Amniotic stem cell (primary cell): ENCODE measurements around the gene PREX1.

Source experiments
- DNase-seq: peaks from one replicate; lab custom pipeline; 2025; lab: John Stamatoyannopoulos, UW

PREX1 gene

DNA sequence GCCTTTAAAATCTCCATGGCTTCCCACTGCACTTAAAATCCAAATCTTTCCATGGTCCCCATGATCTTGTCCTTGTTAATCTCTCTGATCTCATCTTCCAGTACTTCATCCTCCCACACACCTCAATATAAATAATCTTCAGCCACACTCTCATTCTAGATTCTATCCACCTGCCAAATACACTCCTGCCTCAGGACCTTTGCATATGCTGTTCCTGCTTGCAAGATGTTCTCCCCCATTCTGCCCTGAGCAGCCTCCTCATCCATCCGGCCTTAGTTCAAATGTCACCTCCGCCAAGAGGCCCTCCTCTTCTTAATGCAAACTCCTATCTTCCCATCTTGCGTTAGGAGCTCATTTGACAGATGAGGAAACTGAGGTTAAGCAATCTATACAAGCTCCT is 77.4 kb downstream of the PREX1 start:
- DNase-seq: no peak

DNA sequence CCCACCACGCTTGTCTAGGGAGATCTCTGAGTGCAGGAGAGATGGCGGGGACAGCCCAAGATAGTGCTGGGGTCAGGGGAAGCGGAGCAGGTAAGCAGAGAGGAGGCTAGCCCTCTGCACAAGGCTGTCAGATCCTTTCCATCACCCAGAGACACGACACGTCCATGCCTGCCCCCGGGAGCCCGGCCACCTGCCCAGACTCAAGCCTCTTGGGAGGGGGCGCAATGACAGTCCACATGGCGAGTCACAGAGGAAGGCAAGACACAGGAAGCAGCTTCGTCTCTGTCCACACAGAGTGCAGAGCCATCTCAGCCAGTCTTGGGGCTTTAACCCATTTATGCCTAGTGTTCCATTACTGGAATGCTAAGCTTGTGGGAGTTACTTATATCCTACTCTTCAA is 78.4 kb downstream of the PREX1 start:
- DNase-seq: no peak

DNA sequence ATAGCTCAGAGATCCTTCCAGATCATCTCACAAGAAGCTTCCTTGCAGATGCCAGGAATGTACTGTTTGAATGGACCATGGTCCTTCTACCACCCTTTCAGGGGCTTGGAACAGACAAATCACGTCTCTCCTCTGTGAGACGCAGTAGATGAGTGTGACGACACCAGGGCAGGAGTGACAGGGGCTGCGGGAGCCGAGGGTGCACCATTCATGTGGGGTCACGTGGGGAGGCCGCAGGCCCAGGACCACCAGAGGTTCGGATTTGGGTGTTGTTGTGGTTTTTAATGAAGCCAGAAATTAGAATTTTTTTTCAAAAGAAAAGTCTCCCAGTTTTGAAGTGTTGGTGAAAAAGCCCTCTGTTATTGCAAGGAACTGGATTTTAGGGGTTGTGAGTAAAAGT is 79.2 kb downstream of the PREX1 start:
- no peak for DNase-seq

DNA sequence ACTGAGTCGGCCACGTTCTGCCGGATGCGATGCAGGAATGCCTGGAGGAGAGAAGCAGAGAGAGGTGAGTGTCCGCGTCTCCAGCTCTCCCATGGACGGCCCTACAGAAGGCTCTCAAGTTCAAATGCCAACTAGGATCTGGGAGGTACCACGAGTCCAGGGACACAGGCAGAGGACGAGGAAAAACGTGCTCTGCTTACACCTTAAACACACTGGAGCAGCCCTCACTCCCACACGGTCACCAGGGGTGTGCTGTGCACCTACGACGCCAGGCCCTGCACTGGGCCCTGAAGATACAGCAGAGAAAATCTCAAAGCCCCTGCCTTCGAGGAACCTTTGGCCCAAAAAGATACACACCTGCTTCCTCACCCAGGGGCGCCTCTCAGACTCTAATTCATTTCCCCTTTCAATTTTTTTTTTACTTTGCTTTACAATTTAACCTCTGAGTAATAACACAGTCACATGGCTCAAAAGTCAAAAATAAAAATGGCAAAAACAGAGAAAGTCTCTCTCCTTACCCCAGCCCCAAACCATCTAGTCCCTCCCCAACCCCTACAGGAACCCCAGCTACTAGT is 79.9 kb downstream of the PREX1 start:
- DNase-seq: no peak

DNA sequence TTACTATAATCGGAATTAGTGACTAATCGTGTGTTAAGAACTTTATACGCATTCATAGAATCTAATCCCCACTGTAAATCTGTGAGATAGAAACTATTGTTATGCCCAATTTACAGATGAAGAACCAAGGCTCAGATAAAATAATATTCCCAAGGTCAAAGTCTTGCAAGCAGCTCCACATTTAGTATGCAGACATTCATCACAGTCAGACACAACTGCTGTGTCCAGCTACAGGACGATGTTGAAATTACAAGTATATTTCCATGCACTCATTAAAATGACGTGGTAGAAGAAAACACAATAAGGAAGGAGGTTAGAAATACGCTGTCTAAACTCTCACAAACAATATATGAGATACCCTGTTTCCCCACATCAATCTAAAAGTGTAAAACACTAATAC is 82.5 kb downstream of the PREX1 start:
- DNase-seq: no peak

DNA sequence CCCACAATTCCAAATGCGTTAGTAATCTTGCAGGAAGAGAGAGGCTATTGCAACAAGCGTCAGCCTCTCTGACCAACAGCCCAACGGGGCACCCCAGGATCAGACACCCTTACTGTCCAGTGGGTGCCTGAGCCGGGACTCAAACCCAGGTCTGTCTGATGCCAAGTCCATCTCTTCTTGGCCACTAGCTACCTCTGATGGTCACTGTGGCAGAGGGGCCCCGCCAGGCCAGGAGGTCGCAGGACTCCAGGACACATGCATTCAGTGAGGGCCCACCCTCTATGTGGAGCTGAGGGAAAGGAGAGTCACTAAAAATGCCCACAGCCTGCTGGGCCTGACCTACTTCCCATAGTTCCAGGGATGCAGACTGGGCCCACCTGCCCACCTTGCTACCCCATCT is 83.3 kb downstream of the PREX1 start:
- DNase-seq: no peak

DNA sequence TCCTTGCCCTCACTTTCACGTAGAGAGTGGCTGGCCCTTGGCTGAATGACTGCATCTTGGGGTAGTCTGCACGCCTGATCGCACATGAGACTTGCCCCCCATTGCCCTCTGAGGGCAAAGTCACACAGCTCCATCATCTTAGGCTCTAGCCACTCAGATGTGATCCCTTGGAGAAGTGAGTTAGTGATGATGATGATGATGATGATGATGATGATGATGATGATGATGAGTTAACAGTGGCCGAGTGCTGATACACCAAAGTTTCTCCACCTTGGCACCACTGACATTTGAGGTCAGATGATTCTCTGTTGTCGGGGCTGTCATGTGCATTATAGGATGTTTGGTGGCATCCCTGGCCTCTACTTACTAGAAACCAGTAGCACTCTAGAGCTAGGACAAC is 84.0 kb downstream of the PREX1 start:
- DNase-seq: no peak

DNA sequence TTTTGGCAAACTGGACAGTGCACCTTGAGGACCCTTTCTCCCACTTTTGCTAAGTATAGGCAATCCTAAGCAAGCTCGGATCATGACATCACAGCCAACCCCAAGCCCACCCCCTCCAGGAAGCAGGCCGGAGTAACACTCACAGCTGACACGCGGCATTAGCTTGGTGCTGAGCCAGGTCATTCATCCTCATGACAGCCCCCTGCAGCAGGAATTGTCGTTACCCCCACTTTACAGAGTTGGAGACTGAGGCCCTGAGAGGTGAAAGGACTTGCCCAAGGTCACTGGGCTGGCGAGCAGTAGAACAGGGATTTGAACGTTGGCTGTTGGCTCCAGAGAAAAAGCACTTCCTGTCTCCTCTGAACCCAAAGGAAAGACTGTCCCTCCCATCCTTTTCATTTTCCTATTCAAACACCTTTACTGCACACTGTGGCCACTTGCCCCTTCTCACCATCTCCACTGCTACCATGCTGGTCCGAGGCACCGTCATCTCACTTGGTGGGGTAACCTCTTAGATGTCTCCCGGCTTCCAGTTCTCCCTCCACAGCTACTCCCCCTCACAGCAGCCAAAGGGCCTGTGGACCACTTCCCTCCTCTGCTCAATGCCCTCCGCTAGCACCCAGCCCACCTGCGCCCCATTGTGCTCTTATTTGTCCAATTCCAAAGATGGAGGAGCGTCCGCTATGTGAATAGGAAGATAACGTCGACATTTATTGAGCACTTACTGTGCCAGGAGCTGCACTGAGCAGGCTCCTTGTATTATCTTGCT is 84.7 kb downstream of the PREX1 start:
- no peak for DNase-seq

DNA sequence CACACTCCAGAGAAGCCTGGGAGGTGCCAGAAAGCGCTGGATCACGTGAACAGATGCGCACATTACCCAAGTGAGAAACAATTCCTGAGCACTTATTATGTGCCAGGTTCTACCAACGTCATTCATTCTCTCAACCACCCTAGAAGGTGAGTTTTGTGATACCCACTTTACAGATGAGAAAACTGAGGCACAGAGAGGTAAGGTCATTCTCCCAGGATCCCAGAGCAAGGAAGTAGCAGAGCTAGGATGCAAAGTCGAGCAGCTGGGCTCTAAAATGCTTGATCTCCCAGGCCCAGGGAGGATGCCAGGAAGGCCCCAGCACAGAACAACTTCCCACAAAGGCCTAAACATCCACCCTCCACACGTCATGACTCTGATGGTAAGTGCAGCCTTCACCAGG is 85.6 kb downstream of the PREX1 start:
- DNase-seq: no peak

DNA sequence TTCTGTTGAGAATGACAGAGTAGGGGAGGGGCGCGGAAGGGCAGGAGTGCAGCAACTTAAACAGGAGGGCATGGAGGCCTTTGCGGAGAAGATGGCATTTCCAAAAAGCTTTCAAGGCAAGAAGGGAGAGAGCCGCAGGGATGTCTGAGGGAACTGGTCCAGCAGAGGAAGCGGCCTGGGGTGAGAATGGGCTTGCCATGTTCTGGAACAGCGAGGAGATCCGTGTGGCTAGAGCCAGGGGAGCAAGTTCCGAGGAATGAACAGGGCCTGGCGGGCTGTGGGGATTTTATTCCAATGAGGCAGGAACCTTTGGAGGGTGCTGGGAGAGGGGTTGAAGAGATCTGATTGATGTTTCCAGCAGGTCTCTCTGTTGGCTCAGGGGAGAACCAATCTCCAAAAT is 86.1 kb downstream of the PREX1 start:
- no peak for DNase-seq

DNA sequence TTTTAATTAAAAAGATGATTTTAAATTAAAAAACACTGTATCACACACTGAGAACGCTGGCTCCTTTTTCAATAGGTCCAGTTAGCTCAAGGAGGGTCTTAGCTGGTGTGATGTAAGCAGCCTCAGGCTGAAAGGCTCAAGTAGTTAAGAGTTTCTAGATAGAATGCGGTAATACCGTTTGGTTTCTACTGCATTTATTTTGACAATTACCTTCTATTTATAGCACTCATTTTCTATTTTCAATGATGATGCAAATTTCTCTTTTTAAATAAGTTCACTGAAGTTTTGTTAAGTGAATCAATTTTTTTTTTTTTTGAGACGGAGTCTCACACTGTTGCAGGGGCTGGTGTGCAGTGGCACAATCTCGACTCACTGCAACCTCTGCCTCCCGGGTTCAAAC is 87.1 kb downstream of the PREX1 start:
- no peak for DNase-seq

DNA sequence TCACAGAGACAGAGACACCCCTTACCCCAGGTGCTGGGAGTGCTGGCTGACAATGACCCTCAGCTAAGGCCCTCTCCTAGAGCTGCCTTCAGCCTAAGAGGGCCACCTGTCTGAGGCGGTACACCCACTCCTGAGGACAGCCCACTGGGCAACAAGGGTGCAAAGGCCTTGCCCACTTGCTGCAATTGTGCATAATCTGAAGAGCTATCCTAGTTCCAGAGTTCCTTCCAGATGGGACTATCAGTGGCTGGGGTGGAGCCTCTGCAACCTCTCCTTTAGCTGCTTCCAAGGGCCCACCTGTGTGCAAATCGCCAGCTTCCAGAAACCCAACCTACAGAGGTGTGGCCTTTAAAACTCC is 87.5 kb downstream of the PREX1 start:
- DNase-seq: no peak

DNA sequence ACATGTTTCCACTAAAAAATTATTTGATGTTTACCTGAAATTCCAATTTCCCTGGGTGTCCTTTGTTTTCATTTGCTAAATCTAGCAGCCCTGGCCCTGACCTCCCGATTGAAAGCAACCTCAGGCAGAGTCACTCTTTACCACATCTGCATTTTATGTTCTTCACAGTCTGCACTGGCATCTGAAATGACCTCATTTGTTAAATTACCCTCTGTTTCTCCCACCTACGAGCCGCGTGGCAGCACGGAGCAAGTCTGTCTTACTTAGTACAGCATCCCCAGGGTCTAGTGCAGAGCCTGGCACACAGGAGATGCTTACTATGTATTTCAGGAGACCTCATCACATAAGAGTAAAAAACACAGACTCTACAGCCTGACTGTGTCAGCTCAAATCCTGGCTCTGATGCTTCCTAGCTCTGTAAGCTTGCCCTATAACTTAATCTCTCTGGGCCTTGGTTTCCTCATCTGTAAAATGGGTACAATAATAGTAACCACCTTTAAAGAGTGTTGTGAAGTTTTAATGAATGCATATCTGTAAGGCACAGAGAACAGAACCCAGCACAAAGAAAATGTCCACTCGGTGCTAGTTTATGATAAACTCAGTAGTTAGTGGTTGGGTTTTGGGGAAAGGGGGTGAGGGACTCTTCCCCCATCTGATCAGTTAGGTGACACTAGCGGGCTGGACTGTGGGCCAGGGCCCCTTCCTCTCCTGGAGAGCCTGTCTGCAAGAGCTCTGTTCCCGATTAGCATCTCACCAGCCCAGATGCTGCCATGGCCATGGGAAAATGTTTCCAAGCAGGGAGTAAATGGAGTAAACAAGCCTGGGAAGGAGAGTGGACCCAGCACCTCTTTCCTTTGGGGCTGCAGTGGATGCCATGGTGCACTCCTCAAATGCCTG is 88.2 kb downstream of the PREX1 start:
- DNase-seq: no peak

DNA sequence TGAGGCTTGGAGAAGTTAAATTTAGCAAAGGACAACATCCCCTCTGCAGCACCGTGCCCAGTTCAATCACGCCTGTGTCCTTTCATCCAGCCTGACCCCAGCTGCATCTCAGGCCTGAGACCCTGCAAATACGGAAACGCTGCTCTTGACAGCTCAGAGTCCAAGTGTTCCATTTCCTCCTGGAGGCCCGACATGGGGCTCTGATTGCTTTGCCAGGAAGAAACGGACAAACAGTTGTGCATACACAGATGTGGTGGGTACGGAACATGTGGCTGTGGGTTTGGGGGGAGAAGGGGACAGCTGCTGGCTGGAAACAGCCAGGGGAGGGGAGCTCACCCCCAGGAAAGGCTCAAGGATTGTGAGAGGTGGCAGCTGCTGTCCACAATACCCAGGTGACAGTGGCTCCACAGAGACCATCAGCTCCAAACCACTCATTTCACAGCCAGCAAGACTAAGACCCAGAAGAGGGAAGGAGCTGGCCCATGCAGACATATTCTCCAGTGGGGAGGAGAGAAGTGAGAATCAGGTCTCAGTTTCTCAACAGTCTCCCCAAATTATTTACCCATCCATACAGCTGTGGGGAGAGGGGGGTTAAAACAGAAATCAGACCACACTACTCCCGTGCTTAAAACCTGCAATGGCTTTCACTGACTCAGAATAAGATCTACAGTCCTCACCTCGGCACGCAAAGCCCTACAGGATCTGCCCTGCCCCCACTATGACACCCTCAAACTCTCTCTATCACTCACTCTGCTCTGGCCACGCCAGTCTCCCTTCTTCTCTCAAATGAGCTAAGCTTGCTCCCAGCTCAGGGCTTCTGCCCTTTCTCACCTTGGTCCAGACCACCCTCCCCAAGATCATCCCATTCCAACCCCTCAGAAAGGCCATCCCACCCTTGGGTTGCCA is 89.1 kb downstream of the PREX1 start:
- no peak for DNase-seq

DNA sequence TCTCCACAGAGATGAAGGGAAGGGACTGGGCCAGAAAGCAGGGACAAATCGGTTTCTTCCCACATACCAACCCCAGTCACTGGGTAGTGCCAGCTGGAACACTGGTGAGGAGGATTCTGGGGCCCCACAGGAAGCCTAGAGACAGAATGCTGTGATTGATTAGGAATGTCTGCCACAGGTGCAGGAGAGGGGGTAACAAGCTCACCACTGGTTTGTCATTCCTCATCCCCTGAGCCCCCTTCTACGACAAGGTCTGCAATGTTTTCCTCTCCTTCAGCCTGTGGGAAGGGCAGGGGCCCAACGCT is 89.8 kb downstream of the PREX1 start:
- DNase-seq: no peak

DNA sequence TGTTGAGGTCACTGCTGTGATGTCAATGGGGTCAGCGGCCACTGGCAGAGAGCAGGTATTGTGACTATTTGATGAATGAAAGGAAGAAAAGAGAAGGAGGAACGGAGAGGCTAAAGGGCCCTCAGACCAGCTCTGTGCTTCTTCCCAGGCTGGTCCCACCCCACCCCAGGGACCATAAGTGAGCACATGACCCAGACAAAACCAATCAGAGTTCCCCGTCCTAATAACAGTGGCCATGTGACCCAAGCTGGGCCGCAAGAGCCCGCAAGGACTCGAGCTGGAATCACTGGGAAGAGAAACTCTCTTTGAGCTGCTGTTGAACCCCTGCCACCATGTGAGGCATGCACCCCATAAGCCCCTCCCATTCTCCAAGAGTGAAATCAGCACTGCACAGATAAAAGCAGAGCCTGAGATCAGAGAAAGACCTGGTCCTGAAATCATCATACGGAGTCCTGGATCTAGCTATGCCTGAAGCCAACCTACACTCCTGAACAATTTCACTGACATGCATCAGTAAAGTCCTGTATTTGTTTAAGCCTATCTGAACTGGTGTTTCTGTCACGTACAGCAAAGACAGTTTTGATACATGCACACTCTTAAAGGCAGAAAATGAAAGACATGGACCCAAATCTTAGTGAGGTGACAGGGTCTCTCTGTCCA is 90.2 kb downstream of the PREX1 start:
- no peak for DNase-seq

DNA sequence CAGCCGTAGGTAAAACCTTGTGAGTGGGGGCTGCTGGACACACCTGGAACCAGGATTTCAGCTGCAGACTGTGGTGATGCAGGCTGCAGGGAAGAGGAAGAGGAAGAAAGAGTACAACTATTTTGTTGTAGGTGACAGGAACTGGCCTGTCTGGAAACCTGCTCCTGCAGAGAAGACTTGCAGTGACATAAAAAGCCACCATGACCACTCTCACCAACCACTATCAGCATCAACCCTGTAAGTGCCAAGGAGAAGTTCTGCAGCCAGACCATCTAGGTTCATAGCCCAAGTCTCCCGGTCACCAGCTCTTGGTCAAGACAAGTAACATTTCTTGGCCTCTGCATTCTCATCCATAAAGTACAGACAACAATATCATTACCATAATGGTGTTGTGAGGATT is 91.2 kb downstream of the PREX1 start:
- no peak for DNase-seq

DNA sequence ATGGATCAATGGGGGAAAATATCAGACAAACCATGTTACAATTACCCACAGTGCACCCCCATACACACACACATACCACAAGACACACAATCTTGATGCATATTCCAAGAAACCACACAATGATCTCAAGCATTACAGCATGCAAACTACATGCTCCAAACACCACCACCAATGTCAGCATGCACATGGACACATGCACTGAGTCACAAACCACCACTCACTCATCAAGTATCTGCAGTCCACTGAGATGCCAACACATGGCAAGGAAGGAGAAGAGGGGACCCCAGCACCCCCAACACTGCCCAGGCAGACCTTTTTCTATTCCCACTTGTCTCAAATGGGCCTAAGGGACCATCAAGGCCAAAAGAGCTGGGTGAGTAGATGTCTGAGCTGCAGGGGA is 91.6 kb downstream of the PREX1 start:
- DNase-seq: no peak

DNA sequence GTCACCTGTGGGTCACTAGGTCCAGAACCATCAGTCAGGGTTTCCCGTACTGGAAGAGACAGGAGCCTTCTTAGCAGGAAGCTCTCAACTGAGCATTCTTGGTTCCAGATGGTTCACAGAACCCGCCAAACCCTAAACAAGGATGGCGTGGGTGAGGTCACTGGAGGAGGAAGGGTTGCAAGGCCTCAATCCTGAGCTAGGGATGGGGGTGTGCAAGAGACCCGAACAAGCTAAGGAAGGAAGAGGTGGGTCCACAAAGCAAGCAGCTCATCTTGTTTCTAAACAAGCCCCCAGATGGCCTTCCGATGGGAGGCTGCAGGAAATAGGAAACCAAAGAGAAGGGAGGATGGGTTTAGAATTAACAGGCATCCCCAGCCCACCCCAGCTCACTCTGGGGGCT is 92.7 kb downstream of the PREX1 start:
- no peak for DNase-seq

DNA sequence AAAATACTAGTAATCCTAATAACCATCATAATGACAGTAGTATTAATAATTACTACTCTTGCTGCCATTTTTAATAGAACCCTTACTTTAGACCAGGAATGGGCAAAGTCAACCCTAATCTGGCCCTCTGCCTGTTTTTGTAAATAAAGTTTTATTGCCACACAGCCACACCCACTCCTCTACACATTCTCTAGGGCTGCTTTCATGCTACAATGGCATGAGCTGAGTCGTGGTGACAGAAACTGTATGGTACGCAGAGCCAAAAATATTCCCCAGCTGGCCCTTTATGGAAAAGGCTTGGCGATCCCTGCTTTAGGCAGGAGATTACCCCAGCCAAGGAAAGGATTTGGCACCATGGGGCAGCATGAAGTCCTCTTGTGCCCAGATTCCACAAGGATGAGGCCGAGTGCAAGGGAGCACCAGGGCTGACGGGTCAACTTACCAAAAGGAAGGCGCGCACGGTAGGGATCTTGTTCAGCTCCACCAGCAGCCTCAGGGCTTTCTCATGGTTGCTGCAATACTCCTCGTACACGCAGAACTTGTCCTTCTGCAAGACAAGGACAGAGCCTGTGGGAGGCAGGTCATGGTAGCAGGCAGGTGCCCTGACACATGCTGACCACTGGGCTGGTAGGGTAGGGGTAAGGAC is 93.6 kb downstream of the PREX1 start:
- DNase-seq: no peak

DNA sequence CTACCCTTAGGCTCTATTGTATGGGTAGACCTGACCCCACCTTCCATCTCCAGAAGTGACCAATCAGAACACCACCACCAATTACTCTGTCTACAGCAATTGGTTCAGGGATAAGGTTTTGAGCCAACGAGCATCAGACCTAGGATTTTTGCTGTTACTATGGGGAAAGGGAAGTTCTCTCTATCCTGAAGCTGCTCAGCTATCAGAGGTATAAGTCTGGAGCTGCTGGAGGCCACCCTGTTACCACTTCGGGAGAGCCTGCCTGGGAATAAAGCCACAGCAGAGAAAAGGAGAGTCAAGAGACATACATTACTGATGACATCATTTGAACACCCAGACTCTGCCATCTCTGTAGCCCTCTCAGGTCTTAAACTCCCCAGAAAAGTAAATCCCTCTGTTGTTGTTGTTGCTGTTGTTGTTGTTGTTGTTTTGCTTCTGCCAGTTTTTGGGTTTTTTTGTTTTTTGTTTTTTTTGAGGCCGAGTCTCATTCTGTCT is 94.5 kb downstream of the PREX1 start:
- DNase-seq: no peak
